GM12872 (cell line): ENCODE results near the gene DUSP8.
"Not testable (repeated sequence)": the region's sequence is repeated elsewhere in the genome, so short reads cannot be mapped to it uniquely, and the experiment has no call there.

Experiments
- TF ChIP-seq, protein P1 (sequence below): IDR thresholded peaks from 3 replicates; pipeline ENCODE4 v1.5.1; 2011; ENCODE audit warnings: low read depth, mild to moderate bottlenecking, low read length, moderate library complexity; ENCODE audit not compliant: insufficient read depth

The DUSP8 gene

DNA sequence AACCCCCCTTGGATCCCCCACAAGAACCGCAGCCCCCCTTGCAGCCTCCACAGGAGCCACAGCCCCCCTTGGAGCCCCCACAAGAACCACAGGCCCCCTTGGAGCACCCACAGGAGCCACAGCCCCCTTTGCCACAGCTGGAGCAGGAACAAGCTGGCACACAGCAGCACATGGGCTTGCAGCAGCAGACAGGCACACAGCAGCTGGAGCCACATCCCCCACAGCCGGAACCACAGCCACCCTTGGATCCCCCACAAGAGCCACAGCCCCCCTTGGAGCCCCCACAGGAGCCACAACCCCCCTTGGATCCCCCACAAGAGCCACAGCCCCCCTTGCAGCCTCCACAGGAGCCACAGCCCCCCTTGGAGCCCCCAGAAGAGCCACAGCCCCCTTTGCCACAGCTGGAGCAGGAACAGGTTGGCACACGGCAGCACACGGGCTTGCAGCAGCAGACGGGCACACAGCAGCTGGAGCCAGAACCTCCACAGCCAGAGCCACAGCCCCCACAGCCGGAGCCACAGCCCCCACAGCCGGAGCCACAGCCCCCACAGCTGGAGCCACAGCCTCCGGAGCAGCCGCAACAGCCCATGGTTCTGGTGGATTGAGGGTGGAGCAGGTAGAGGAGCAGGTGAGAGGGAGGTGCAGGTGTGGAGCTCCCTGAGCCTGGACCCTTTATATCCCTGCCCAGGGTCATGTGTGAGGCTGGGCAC lies 12.7 kb upstream of the DUSP8 start, which contains the start of gene KRTAP5-1:
TSS of gene KRTAP5-1 (minus strand) at position 623 of the 710 bp plus-strand sequence. CDS start at position 589, 34 bp downstream.
- TF ChIP-seq, protein P1, sequence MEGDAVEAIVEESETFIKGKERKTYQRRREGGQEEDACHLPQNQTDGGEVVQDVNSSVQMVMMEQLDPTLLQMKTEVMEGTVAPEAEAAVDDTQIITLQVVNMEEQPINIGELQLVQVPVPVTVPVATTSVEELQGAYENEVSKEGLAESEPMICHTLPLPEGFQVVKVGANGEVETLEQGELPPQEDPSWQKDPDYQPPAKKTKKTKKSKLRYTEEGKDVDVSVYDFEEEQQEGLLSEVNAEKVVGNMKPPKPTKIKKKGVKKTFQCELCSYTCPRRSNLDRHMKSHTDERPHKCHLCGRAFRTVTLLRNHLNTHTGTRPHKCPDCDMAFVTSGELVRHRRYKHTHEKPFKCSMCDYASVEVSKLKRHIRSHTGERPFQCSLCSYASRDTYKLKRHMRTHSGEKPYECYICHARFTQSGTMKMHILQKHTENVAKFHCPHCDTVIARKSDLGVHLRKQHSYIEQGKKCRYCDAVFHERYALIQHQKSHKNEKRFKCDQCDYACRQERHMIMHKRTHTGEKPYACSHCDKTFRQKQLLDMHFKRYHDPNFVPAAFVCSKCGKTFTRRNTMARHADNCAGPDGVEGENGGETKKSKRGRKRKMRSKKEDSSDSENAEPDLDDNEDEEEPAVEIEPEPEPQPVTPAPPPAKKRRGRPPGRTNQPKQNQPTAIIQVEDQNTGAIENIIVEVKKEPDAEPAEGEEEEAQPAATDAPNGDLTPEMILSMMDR = not testable (repeated sequence)

DNA sequence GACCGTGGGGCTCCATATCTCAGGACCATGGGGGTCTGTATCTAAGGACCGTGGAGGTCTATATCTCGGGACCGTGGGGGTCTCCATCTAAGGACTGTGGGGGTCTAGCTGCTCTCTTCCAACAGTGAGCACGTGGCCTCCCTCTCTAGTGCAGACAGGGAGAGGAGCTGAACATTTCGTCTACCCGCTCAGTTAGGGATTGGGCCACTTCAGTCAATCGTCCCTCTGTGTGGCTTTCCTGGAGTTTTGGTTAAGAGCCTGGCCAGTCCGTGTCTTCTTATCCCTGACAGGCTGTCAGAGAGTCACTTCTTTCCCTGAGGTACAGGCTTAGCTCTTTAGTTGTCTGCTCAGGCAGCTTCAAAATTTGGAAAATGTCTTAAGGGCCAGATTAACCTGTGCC lies 9.9 kb upstream of the DUSP8 start:
- TF ChIP-seq, protein P1 = no peak

DNA sequence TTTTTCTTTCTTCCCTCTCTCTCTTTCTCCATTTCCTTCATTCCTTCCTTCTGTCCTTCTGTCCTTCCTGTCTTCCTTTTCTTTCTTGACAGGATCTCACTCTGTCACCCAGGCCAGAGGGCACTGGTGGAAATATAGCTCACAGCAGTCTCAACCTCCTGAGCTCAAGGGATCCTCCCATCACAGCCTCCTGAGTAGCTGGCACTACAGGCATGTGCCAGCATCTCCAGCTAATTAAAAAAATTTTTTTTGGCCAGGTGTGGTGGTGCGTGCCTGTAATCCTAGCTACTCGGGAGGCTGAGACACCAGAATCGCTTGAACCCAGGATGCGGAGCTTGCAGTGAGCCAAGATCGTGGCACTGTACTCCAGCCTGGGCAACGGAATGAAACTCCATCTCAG lies 4.8 kb upstream of the DUSP8 start:
- TF ChIP-seq, protein P1 = no peak

DNA sequence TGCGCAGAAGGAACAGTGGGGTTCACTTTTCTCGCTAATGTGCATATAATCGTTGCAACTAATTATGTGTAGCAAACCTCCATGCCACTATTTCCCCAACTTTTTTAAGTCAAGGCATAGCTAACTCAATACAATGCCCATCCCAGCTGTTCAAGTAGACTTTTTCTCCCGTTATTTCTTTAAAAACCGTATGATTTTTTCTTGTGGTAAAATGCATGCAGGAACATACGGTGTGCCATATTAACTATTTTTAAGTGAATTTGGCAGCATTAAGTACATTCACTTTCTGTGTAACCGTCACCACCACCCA lies 2.8 kb upstream of the DUSP8 start:
- TF ChIP-seq, protein P1 = no peak

DNA sequence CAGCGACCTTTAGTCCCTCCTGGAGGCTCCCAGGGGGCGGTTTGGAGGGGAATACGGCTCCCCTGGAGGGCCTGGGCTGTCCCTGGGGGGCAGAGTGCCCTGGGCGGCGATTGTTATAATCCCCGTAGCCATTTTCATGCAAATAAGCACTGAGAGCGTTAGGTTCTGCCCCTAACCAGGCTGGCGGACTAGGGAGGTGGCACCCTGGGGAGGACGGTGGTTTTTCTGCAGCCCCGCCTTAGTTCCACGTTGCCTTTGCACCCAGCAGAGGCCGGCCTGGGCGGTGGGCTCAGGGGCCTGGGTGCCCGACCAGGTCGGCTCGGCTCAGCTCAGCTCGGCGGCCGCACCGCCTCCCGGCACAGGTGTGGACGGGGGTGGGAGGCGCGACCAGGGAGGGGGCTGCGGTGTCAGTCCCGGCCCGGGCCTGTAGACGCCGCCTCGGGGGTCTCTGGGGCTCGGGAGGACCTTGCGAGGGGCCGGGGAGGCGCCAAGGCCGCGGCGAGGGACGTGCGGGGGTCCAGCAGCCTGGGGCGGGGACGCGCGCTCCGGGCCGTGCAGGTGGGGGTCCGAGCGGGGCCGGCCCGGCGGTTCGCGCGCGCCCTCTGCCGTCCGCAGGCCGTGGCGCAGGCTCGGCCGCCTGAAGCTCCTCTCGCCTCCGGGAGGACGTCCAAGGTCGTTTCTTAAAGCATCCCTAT lies 2.3 kb upstream of the DUSP8 start:
- TF ChIP-seq, protein P1 = peak; percentile 82

DNA sequence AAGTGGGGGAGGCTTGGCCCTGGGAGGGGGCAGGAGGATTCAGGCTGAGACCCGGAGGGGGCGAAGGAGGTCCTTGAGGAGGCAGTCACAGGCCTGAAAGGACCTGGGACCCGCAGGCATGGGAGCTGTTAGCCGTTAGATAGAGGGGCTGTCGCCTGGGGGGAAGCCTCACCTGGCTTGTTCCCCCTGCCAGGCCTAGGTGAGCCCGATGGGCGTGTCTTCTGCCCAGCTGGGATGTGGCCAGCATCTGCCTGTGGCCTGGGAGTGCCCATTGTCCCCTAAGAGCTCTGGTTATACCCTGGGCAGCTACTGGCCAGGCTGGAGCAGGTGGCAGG lies 1.8 kb upstream of the DUSP8 start:
- TF ChIP-seq, protein P1 = no peak

DNA sequence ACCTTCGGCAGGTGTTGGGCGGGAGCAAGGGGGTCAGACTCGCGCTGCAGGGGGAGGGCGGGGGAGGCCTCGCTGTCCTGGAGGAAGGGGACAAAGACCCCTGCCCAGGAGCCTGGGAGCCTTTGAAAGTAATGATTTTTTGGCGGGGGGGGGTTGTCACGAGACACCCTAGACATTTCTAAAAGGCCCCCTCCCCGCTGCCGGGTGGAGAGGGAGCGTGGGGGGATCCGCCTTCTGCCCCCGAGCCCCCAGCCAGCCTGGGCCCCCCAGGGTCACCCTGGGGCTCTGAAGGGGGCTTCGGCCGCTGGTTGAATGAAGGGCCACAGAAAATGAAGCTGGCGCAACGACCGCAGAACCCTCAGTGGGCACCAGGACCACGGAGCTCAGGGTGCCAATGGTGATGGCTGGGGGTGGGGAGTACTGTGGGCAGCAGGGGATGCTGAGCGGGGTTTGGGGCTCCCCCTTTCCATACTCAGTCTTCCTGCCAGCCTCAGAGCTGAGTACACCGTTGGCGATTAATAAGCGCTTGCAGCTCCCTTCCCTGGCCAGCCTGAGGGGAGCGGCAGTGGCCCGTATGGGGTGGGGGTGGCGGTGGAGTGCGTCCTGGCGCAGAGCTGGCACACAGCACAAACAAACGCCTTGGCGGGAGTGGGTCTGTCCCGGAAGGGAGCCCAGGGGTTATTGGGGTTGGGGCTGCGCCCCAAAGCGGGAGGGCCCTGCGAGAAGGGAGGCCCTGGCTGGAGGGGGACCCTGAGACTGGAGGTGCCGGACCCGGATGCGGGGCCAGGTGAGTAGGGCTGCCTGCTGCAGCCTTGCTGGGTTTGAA lies 1.2 kb upstream of the DUSP8 start:
- TF ChIP-seq, protein P1 = no peak
